ENCODE results near the gene RNF138. TPM values are rescaled to one million over a fixed set of nuclear protein-coding genes. Genes with fewer than 3 reads are reported as not detected.

Gene RNF138
- total and polyA plus RNA-seq, 10 of the 15 experiments (the other 5 are each of a cell fraction or from before 2014, with no cell fraction given) = 24.2 to 75.2 (median 40.1) TPM

DNA sequence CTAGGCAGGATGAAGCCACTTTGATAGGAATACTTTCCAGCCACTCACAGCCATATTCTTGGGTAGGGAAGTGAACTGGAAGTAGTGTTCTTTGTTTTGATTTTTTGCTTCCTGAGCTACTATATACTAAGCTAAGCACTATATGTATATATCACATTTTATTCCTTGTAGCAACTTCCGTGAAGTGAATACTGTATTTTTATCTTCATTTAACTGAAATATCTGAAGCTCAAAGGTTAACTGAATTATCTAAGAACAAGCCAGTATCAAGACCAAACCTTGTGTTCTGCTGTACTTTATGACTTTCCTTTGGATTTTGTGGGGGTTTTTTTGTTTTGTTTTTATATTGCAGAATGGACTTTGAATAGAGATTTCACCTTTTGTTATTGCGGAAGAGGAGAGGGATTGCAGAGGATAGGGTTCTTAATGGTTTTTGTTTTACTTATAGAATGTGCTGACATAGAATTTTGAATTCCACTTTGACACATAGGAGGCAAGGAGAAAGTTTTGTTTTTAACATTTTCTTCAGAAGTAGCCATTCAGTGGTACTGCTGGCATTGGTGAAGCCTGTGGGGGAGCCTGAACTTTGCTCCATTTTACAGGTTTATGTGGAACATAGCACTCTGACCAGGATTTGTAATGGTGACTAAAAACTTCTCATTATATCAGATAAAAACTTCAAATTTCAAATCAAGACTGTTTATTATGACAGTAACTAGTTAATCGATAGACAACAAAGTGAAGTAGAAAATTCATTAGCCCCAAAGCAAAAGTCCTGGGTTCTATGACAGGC is 24.1 kb upstream of the RNF138 start:
- ATAC-seq = no peak
- no peak overlapping the region for H3K9ac ChIP-seq (ENCODE audit: control insufficient read depth, insufficient read depth, low read length)
- 96% methylated on average over 3 of the region's 3 CpGs for WGBS (ENCODE audit: insufficient coverage, insufficient replicate concordance, low lambda C conversion rate, missing lambda C conversion rate)
- ChIA-PET SMC1A (ENCODE audit: uncharacterized antibody, unreplicated experiment) (no interaction called here), CTCF (interaction anchor here (0.6 to 1.1 kb wide), 2 partner anchors 13 to 346 kb away, joined by 3 read pairs; no protein-coding TSS in a partner anchor), POLR2A (no interaction called here), RAD21 (ENCODE audit: unreplicated experiment) (interaction anchor here (0.7 kb wide), 1 partner anchor 30 kb away, joined by 3 read pairs; no protein-coding TSS in a partner anchor)
- DNase-seq (ENCODE audit: low read depth, low spot score) = no peak
- no peak overlapping the region for H3K27ac ChIP-seq (ENCODE audit: control insufficient read depth, insufficient read depth)
- TF ChIP-seq RAD21 (IDR thresholded peaks at IDR 0.05; ENCODE audit: insufficient read depth, low read depth, low read length) (no peak), ZBED1 (IDR thresholded peaks at IDR 0.05; ENCODE audit: borderline replicate concordance) (no peak), FOS (IDR thresholded peaks at IDR 0.05; ENCODE audit: borderline replicate concordance, extremely low read depth, insufficient read length) (no peak), FOXM1 (IDR thresholded peaks at IDR 0.05; ENCODE audit: low read depth, low read length) (no peak), ZBTB4 (CRISPR knock-in tag; IDR thresholded peaks at IDR 0.05) (no peak), WRNIP1 (IDR thresholded peaks at IDR 0.05; ENCODE audit: borderline replicate concordance, low read depth, low read length) (no peak), CREB1 (IDR thresholded peaks at IDR 0.05; ENCODE audit: low read depth) (no peak)
- TF ChIP-seq, protein P1, sequence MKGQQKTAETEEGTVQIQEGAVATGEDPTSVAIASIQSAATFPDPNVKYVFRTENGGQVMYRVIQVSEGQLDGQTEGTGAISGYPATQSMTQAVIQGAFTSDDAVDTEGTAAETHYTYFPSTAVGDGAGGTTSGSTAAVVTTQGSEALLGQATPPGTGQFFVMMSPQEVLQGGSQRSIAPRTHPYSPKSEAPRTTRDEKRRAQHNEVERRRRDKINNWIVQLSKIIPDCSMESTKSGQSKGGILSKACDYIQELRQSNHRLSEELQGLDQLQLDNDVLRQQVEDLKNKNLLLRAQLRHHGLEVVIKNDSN (IDR thresholded peaks at IDR 0.05; ENCODE audit: borderline replicate concordance, extremely low read length, insufficient read depth, low read depth, low read length) = no peak
- H3K4me3 ChIP-seq = no peak overlapping the region
- no peak overlapping the region for H2AFZ ChIP-seq (ENCODE audit: control insufficient read depth, low read depth, low read length)
- H3K4me2 ChIP-seq (ENCODE audit: control insufficient read depth, insufficient read depth) = no peak overlapping the region
- intact Hi-C loops (cut with micrococcal nuclease; ENCODE audit: unreplicated experiment) (no loop called here), in situ Hi-C loops (cut with MboI) (no loop called here)
- H3K4me1 ChIP-seq (ENCODE audit: control insufficient read depth, insufficient read depth, low read length) = no peaks in the 10 kb centered on the region
- no TSS peak for BruUV-seq (replicated peaks)
- no peaks in the 10 kb centered on the region for H4K20me1 ChIP-seq (ENCODE audit: control insufficient read depth, insufficient read depth)
- H3K9me3 ChIP-seq (replicated peaks; ENCODE audit: control insufficient read depth, insufficient read depth, low read length) = no peaks in the 10 kb centered on the region
- FAIRE-seq = no peak
- H3K79me2 ChIP-seq (ENCODE audit: control insufficient read depth, insufficient read depth, low read length) = no peaks in the 10 kb centered on the region
- H3K27me3 ChIP-seq (replicated peaks in 1 of 2; ENCODE audit: control insufficient read depth in 2 of 2, insufficient read depth in 2 of 2, low read length in 1 of 2) = no peaks in the 10 kb centered on the region
- no peaks in the 10 kb centered on the region for H3K36me3 ChIP-seq (ENCODE audit: control insufficient read depth in 2 of 2, insufficient read depth in 2 of 2, low read length in 1 of 2)
